HepG2 (cell line): ENCODE results near the gene GFRA1. TPM values are rescaled to one million over a fixed set of nuclear protein-coding genes. Genes with fewer than 3 reads are reported as not detected.

ENCODE experiments used
- ATAC-seq: fragments of 200-7000 bp; cut with Tn5 transposase; 3 replicates; pipeline ENCODE4 v1.9.1; 2020; ENCODE audit warnings: mild to moderate bottlenecking, moderate library complexity
- BruUV-seq: library from RNA; stranded (reverse); fragments of 400-500 nt; replicated peaks from 2 replicates; lab custom pipeline; 2021; lab: Mats Ljungman, UMichigan
- CTCF ChIA-PET: fragments of 300-600 bp; formaldehyde crosslinking; extraction: SDS; loops from one replicate; lab custom pipeline; 2021; ENCODE audit warnings: low total read pairs, inconsistent platforms, low intra/inter-chr PET ratio; lab: Yijun Ruan, JAX
- POLR2A ChIA-PET: fragments of 350-600 bp; sonication (Branson Sonifier 250); formaldehyde crosslinking; loops from one replicate; lab custom pipeline; 2020; ENCODE audit warnings: antibody characterized with exemption, inconsistent platforms; lab: Yijun Ruan, JAX
- DNase-seq: peaks from one replicate; pipeline ENCODE4 v3.0.0-alpha.2; 2015; ENCODE audit warnings: low spot score
- FAIRE-seq: peaks from 3 replicates; lab custom pipeline; 2011; peaks lifted over from hg19 to GRCh38; lab: Jason Lieb, UNC
- H2AFZ ChIP-seq: one replicate; pipeline ENCODE4 v1.6.1; 2011; ENCODE audit warnings: low read length, inconsistent platforms
- H3K27ac ChIP-seq: fragments of 300-600 bp; 3 replicates; pipeline ENCODE4 v1.8.0; 2011; ENCODE audit warnings: mixed run types, mild to moderate bottlenecking, mixed read lengths, low read length, inconsistent platforms; ENCODE audit not compliant: insufficient read depth; ENCODE audit errors: extremely low read length
- H3K27me3 ChIP-seq, 2 experiments: fragments of 200-600 bp in 1 of 2; 2 replicates in 1 of 2; 3 replicates in 1 of 2; pipeline versions ENCODE4 v1.6.0 to v1.8.0; 2011; ENCODE audit warnings: low read length in 2 of 2, mild to moderate bottlenecking in 2 of 2, moderate library complexity in 2 of 2, inconsistent platforms in 1 of 2; ENCODE audit not compliant: insufficient read depth in 2 of 2, control insufficient read depth in 1 of 2
- H3K36me3 ChIP-seq, 2 experiments: fragments of 200-600 bp in 1 of 2; replicated peaks in 1 of 2; 2 replicates in 1 of 2; 3 replicates in 1 of 2; pipeline versions ENCODE4 v1.5.1 to v1.8.0; 2011; ENCODE audit warnings: low read length in 2 of 2, inconsistent platforms in 1 of 2; ENCODE audit not compliant: insufficient read depth in 2 of 2, control insufficient read depth in 1 of 2
- H3K4me1 ChIP-seq: 2 replicates; pipeline ENCODE4 v1.5.1; 2012; ENCODE audit warnings: low read length, inconsistent platforms; ENCODE audit not compliant: insufficient read depth
- H3K4me2 ChIP-seq: 2 replicates; pipeline ENCODE4 v1.6.0; 2011; ENCODE audit warnings: low read depth, low read length, inconsistent platforms
- H3K4me3 ChIP-seq, 3 experiments: fragments of 200-600 bp in 1 of 3; sonication (generic), shearing (Covaris generic) in 1 of 3; replicated peaks in 1 of 3; 2 replicates each; pipeline ENCODE4 v1.5.1; 2011 to 2016; ENCODE audit warnings: low read length in 3 of 3, inconsistent platforms in 2 of 3, low read depth in 2 of 3, mild to moderate bottlenecking in 2 of 3, control low read depth in 1 of 3, mixed read lengths in 1 of 3; ENCODE audit not compliant: insufficient read depth in 1 of 3
- H3K79me2 ChIP-seq: one replicate; pipeline ENCODE4 v1.6.1; 2011; ENCODE audit warnings: low read length, inconsistent platforms; ENCODE audit not compliant: insufficient read depth
- H3K9ac ChIP-seq: 2 replicates; pipeline ENCODE4 v1.6.0; 2011; ENCODE audit warnings: mild to moderate bottlenecking, low read depth, low read length, inconsistent platforms; ENCODE audit not compliant: insufficient read depth
- H3K9me3 ChIP-seq: 2 replicates; pipeline ENCODE4 v1.5.1; 2012; ENCODE audit warnings: mild to moderate bottlenecking, low read length
- H4K20me1 ChIP-seq: 2 replicates; pipeline ENCODE4 v1.6.0; 2011; ENCODE audit warnings: inconsistent platforms, mild to moderate bottlenecking, low read length, moderate library complexity; ENCODE audit not compliant: insufficient read depth
- FUBP1 ChIP-seq: sonication (generic); formaldehyde crosslinking; IDR thresholded peaks from 2 replicates; pipeline ENCODE4 v1.5.1; 2020; ENCODE audit warnings: missing genetic modification reagents, mild to moderate bottlenecking, borderline replicate concordance
- JDP2 ChIP-seq: sonication (generic); formaldehyde crosslinking; IDR thresholded peaks from 2 replicates; pipeline ENCODE4 v1.8.1; 2022; ENCODE audit warnings: missing genetic modification reagents, borderline replicate concordance
- MATR3 ChIP-seq: sonication (generic); formaldehyde crosslinking; IDR thresholded peaks from 2 replicates; pipeline ENCODE4 v1.4.0; 2020; ENCODE audit warnings: missing genetic modification reagents
- ZBTB38 ChIP-seq: sonication (generic); formaldehyde crosslinking; IDR thresholded peaks from 2 replicates; pipeline ENCODE4 v1.5.1; 2020; ENCODE audit warnings: mild to moderate bottlenecking, missing genetic modification reagents
- ZNF317 ChIP-seq: sonication (generic); formaldehyde crosslinking; IDR thresholded peaks from 2 replicates; pipeline ENCODE4 v1.5.0; 2020; ENCODE audit warnings: mild to moderate bottlenecking, missing genetic modification reagents
- ZNF569 ChIP-seq: sonication (generic); formaldehyde crosslinking; IDR thresholded peaks from 2 replicates; pipeline ENCODE4 v1.5.0; 2020; ENCODE audit warnings: mild to moderate bottlenecking, missing genetic modification reagents, moderate library complexity, borderline replicate concordance
- WGBS: methylation state at CpG from one replicate; pipeline ENCODE4 v1.1.6; 2017; ENCODE audit warnings: low lambda C conversion rate; 5-methylcytosine and 5-hydroxymethylcytosine counted together
- in situ Hi-C: cut with HindIII; loops from 2 replicates; pipeline ENCODE4 v1.10.0; 2017; ENCODE audit warnings: low pct_unique_long_range_greater_than_20kb; ENCODE audit not compliant: extremely low pct_ligation_motif_present
- intact Hi-C: fragments of 100-400 bp; cut with micrococcal nuclease; formaldehyde crosslinking; loops from one replicate; pipeline ENCODE4 v1.10.0; 2022; ENCODE audit not compliant: unreplicated experiment
- polyA plus RNA-seq, 8 experiments: library from polyadenylated mRNA; depleted of rRNA in 3 of 8; stranded (reverse) in 7 of 8; unstranded in 1 of 8; fragments of >200 nt; fragmentation: Illumina TruSeq in 4 of 8; extraction: Trizol in 4 of 8; gene quantifications; 2 replicates each; pipeline versions ENCODE4 v1.2.1 to v1.2.3, GENCODE V29; 2011 to 2016; ENCODE audit warnings: low read depth in 4 of 8, missing spikeins in 1 of 8, mixed read lengths in 1 of 8; ENCODE audit not compliant: insufficient read depth in 1 of 8
- total RNA-seq, 5 experiments: library from RNA; depleted of rRNA; stranded (reverse); fragments of >200 nt; fragmentation: Illumina TruSeq; extraction: Trizol; gene quantifications; 2 replicates each; pipeline ENCODE4 v1.2.3, GENCODE V29; 2016; ENCODE audit warnings: low read depth in 1 of 5
- TF ChIP-seq, protein P1 (sequence below): sonication (generic); formaldehyde crosslinking; IDR thresholded peaks from 2 replicates; pipeline ENCODE4 v1.5.0; 2020; ENCODE audit warnings: mild to moderate bottlenecking, missing genetic modification reagents, borderline replicate concordance
- TF ChIP-seq, protein P2 (sequence below): sonication (generic); formaldehyde crosslinking; IDR thresholded peaks from 2 replicates; pipeline ENCODE4 v1.4.0; 2020; ENCODE audit warnings: missing genetic modification reagents, mild to moderate bottlenecking, borderline replicate concordance
- TF ChIP-seq, protein P3 (sequence below): sonication (generic); formaldehyde crosslinking; IDR thresholded peaks from 2 replicates; pipeline ENCODE4 v1.5.0; 2020; ENCODE audit warnings: mild to moderate bottlenecking, missing genetic modification reagents

GFRA1 gene
- total and polyA plus RNA-seq, 2 of the 13 experiments (the other 11 are each of a cell fraction or from before 2014, with no cell fraction given), result not detected

DNA sequence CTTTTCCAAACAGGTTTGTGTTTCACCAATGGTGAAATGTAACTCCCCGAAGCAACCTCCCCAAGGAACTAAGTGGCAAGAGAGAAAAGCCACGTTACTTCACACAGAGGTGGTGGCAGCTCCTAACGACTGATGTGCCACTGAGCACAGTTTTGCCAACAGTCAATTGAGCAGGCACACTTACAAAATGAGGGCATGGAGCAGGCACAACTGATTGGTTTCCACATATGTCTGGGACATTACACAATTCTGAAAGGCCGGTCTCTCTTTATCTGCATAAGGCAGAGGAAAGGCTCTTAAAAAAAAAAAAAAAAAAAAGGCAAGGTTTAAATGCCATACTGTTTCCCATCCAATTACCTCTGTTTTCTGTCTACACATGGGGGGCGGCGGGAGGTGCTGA lies 86.7 kb downstream of the GFRA1 start (continued):
- no peak for TF ChIP-seq ZBTB38 (CRISPR knock-in tag)

DNA sequence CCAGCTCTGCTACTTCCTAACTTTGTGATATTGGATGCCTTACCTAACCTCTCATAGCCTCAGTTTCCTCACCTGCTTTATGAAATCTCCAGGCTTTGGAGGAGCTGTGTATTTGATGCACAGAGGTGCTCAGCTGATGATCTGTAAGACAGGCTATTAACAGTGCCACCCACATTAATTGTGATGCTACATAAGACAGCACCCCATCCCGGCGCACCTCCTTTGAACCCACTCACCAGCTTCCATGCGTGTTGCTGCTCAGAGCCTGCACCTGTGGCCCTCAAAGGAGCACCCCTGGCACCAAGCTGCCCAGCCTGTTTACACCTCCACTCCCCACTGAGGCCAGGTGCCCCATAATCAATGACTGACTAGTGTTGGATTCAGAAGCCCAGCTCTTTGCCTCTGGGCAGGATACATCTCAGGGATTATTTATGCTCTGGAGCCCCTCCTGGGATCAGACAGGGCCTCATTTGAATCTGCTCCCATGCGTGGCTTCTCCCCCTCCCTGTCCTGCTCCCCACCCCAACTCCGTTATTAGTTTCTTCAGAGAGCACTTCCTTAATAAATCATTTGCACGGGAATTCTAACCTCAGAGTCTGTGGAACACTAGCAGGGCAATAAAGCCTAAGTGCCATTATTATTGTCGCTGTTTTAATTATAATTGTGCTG lies 87.7 kb downstream of the GFRA1 start:
- Histone ChIP-seq H3K36me3 (no peaks in the 10 kb centered on the region), H3K9me3 (no peaks in the 10 kb centered on the region), H3K4me3 (no peak overlapping the region), H3K79me2 (no peaks in the 10 kb centered on the region), H3K27ac (no peak overlapping the region), H3K9ac (no peak overlapping the region), H3K4me1 (no peaks in the 10 kb centered on the region), H3K27me3 (no peaks in the 10 kb centered on the region), H3K4me2 (no peak overlapping the region), H4K20me1 (no peaks in the 10 kb centered on the region), H2AFZ (no peak overlapping the region)
- POLR2A ChIA-PET, result no interaction called here
- DNase-seq (no peak), FAIRE-seq (no peak), ATAC-seq (no peak)
- in situ Hi-C loops (no loop called here), intact Hi-C loops (no loop called here)
- no TSS peak for BruUV-seq
- WGBS, result 9% methylated on average over 7 of the region's 7 CpGs
- CTCF ChIA-PET, result no interaction called here
- TF ChIP-seq ZNF569 (CRISPR knock-in tag), result no peak
- TF ChIP-seq, protein P1, sequence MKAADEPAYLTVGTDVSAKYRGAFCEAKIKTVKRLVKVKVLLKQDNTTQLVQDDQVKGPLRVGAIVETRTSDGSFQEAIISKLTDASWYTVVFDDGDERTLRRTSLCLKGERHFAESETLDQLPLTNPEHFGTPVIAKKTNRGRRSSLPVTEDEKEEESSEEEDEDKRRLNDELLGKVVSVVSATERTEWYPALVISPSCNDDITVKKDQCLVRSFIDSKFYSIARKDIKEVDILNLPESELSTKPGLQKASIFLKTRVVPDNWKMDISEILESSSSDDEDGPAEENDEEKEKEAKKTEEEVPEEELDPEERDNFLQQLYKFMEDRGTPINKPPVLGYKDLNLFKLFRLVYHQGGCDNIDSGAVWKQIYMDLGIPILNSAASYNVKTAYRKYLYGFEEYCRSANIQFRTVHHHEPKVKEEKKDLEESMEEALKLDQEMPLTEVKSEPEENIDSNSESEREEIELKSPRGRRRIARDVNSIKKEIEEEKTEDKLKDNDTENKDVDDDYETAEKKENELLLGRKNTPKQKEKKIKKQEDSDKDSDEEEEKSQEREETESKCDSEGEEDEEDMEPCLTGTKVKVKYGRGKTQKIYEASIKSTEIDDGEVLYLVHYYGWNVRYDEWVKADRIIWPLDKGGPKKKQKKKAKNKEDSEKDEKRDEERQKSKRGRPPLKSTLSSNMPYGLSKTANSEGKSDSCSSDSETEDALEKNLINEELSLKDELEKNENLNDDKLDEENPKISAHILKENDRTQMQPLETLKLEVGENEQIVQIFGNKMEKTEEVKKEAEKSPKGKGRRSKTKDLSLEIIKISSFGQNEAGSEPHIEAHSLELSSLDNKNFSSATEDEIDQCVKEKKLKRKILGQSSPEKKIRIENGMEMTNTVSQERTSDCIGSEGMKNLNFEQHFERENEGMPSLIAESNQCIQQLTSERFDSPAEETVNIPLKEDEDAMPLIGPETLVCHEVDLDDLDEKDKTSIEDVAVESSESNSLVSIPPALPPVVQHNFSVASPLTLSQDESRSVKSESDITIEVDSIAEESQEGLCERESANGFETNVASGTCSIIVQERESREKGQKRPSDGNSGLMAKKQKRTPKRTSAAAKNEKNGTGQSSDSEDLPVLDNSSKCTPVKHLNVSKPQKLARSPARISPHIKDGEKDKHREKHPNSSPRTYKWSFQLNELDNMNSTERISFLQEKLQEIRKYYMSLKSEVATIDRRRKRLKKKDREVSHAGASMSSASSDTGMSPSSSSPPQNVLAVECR (CRISPR knock-in tag), result no peak
- TF ChIP-seq, protein P2, sequence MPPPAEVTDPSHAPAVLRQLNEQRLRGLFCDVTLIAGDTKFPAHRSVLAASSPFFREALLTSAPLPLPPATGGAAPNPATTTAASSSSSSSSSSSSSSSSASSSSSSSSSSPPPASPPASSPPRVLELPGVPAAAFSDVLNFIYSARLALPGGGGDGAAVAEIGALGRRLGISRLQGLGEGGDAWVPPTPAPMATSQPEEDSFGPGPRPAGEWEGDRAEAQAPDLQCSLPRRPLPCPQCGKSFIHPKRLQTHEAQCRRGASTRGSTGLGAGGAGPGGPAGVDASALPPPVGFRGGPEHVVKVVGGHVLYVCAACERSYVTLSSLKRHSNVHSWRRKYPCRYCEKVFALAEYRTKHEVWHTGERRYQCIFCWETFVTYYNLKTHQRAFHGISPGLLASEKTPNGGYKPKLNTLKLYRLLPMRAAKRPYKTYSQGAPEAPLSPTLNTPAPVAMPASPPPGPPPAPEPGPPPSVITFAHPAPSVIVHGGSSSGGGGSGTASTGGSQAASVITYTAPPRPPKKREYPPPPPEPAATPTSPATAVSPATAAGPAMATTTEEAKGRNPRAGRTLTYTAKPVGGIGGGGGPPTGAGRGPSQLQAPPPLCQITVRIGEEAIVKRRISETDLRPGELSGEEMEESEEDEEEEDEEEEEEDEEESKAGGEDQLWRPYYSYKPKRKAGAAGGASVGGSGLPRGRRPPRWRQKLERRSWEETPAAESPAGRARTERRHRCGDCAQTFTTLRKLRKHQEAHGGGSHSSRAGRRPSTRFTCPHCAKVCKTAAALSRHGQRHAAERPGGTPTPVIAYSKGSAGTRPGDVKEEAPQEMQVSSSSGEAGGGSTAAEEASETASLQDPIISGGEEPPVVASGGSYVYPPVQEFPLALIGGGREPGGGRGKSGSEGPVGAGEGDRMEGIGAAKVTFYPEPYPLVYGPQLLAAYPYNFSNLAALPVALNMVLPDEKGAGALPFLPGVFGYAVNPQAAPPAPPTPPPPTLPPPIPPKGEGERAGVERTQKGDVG (CRISPR knock-in tag), result no peak
- TF ChIP-seq FUBP1, result no peak
- TF ChIP-seq MATR3, result no peak
- TF ChIP-seq ZNF317, result no peak
- TF ChIP-seq, protein P3, sequence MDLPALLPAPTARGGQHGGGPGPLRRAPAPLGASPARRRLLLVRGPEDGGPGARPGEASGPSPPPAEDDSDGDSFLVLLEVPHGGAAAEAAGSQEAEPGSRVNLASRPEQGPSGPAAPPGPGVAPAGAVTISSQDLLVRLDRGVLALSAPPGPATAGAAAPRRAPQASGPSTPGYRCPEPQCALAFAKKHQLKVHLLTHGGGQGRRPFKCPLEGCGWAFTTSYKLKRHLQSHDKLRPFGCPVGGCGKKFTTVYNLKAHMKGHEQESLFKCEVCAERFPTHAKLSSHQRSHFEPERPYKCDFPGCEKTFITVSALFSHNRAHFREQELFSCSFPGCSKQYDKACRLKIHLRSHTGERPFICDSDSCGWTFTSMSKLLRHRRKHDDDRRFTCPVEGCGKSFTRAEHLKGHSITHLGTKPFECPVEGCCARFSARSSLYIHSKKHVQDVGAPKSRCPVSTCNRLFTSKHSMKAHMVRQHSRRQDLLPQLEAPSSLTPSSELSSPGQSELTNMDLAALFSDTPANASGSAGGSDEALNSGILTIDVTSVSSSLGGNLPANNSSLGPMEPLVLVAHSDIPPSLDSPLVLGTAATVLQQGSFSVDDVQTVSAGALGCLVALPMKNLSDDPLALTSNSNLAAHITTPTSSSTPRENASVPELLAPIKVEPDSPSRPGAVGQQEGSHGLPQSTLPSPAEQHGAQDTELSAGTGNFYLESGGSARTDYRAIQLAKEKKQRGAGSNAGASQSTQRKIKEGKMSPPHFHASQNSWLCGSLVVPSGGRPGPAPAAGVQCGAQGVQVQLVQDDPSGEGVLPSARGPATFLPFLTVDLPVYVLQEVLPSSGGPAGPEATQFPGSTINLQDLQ (CRISPR knock-in tag), result no peak
- no peak for TF ChIP-seq JDP2 (CRISPR knock-in tag)
